B cell (primary cell): ENCODE results near the gene MEN1. TPM values are rescaled to one million over a fixed set of nuclear protein-coding genes. Genes with fewer than 3 reads are reported as not detected.

ENCODE experiments used
- ATAC-seq: fragments of 200-7000 bp; cut with Tn5 transposase; one replicate; pipeline ENCODE4 v1.10.0; 2021; ENCODE audit warnings: low read depth, mild to moderate bottlenecking, moderate number of reproducible peaks, moderate library complexity
- CTCF ChIA-PET: fragments of 350-600 bp; sonication (Branson Sonifier 250); formaldehyde crosslinking; loops from one replicate; lab custom pipeline; 2021; ENCODE audit warnings: antibody characterized with exemption, inconsistent platforms; lab: Charles Lee
- POLR2A ChIA-PET: fragments of 350-600 bp; sonication (Branson Sonifier 250); formaldehyde crosslinking; loops from one replicate; lab custom pipeline; 2021; ENCODE audit warnings: antibody characterized with exemption; lab: Charles Lee
- DNase-seq: peaks from one replicate; pipeline ENCODE4 v3.0.0; 2013
- H2AFZ ChIP-seq: 2 replicates; pipeline ENCODE4 v1.6.1; 2012; ENCODE audit warnings: mild to moderate bottlenecking, low read depth, low read length; ENCODE audit not compliant: insufficient read depth, poor library complexity, severe bottlenecking
- H3K27ac ChIP-seq, 2 donors: 1 replicate in 1 of 2; 2 replicates in 1 of 2; pipeline ENCODE4 v1.5.1; 2012 to 2013; ENCODE audit warnings: low read length in 2 of 2, mild to moderate bottlenecking in 2 of 2, moderate library complexity in 1 of 2
- H3K27me3 ChIP-seq, 4 experiments: fragments of 200-600 bp in 1 of 4; sonication (generic) in 1 of 4; replicated peaks in 1 of 4; 1 replicate in 2 of 4; 2 replicates in 2 of 4; pipeline versions ENCODE4 v1.6.1 to v1.7.0; 2013 to 2016; ENCODE audit warnings: low read length in 3 of 4, mild to moderate bottlenecking in 2 of 4, mixed read lengths in 1 of 4, moderate library complexity in 1 of 4; ENCODE audit not compliant: insufficient read depth in 4 of 4, control insufficient read depth in 3 of 4; ENCODE audit errors: control extremely low read depth in 1 of 4
- H3K36me3 ChIP-seq, 2 experiments: replicated peaks in 1 of 2; 1 replicate in 1 of 2; 2 replicates in 1 of 2; pipeline versions ENCODE4 v1.6.1 to v1.7.1; 2013; ENCODE audit warnings: low read length in 1 of 2; ENCODE audit not compliant: insufficient read depth in 2 of 2, control insufficient read depth in 1 of 2; ENCODE audit errors: control extremely low read depth in 1 of 2, extremely low read depth in 1 of 2
- H3K4me1 ChIP-seq, 2 donors: fragments of 200-600 bp in 1 of 2; sonication (generic) in 1 of 2; 1 replicate in 1 of 2; 2 replicates in 1 of 2; pipeline versions ENCODE4 v1.5.1 to v1.6.1; 2013 to 2017; ENCODE audit warnings: low read length in 2 of 2; ENCODE audit not compliant: control insufficient read depth in 2 of 2, insufficient read depth in 2 of 2
- H3K4me2 ChIP-seq: replicated peaks from 2 replicates; pipeline ENCODE3; 2012; ENCODE audit warnings: mild to moderate bottlenecking, low read depth, low read length; ENCODE audit not compliant: poor library complexity, severe bottlenecking
- H3K4me3 ChIP-seq, 5 experiments: fragments of 200-600 bp in 1 of 5; sonication (generic) in 1 of 5; 1 replicate in 3 of 5; 2 replicates in 2 of 5; pipeline versions ENCODE4 v1.5.1 to v1.7.0; 2011 to 2016; ENCODE audit warnings: low read length in 4 of 5, mild to moderate bottlenecking in 4 of 5, low read depth in 2 of 5, control low read depth in 1 of 5, moderate library complexity in 1 of 5; ENCODE audit not compliant: insufficient read depth in 1 of 5; ENCODE audit errors: control extremely low read depth in 1 of 5, extremely low read depth in 1 of 5
- H3K79me2 ChIP-seq: fragments of 200-600 bp; sonication (generic); one replicate; pipeline ENCODE4 v1.6.0; 2016; ENCODE audit warnings: low read length; ENCODE audit not compliant: control insufficient read depth, insufficient read depth
- H3K9ac ChIP-seq: fragments of 200-600 bp; sonication (generic); 2 replicates; pipeline ENCODE4 v1.6.1; 2017; ENCODE audit warnings: mild to moderate bottlenecking, low read length, moderate library complexity
- H3K9me3 ChIP-seq, 3 donors: one replicate each; pipeline versions ENCODE4 v1.6.1 to v1.7.1; 2013; ENCODE audit warnings: low read length in 2 of 3; ENCODE audit not compliant: control insufficient read depth in 2 of 3, insufficient read depth in 1 of 3; ENCODE audit errors: control extremely low read depth in 1 of 3
- H4K20me1 ChIP-seq: 2 replicates; pipeline ENCODE4 v1.6.0; 2012; ENCODE audit warnings: mild to moderate bottlenecking, low read length; ENCODE audit not compliant: insufficient read depth, control insufficient read depth, poor library complexity, severe bottlenecking
- H3K27ac Mint-ChIP-seq: one replicate; pipeline ENCODE4 v1.8.0; 2021; ENCODE audit warnings: mixed read lengths
- H3K27me3 Mint-ChIP-seq: one replicate; pipeline ENCODE4 v1.8.0; 2021; ENCODE audit warnings: mixed read lengths
- H3K4me1 Mint-ChIP-seq: one replicate; pipeline ENCODE4 v1.8.0; 2021; ENCODE audit warnings: mixed read lengths
- H3K4me3 Mint-ChIP-seq: one replicate; pipeline ENCODE4 v1.8.0; 2021; ENCODE audit warnings: mixed read lengths
- H3K9me3 Mint-ChIP-seq: one replicate; pipeline ENCODE4 v1.8.0; 2022; ENCODE audit warnings: mixed read lengths; ENCODE audit not compliant: insufficient read depth
- CTCF ChIP-seq: fragments of 200-600 bp; IDR thresholded peaks from one replicate; pipeline ENCODE4 v1.8.0; 2022; ENCODE audit warnings: antibody characterized with exemption, mild to moderate bottlenecking
- EZH2 ChIP-seq: IDR thresholded peaks from 2 replicates; pipeline ENCODE4 v1.6.1; 2012; ENCODE audit warnings: borderline replicate concordance, low read depth, mild to moderate bottlenecking, moderate library complexity, low read length; ENCODE audit not compliant: insufficient read depth, poor library complexity, severe bottlenecking
- WGBS: methylation state at CpG from one replicate; pipeline ENCODE4 v1.1.5; 2013; ENCODE audit warnings: missing lambda C conversion rate; ENCODE audit not compliant: insufficient coverage; 5-methylcytosine and 5-hydroxymethylcytosine counted together
- intact Hi-C: fragments of 100-400 bp; cut with micrococcal nuclease; formaldehyde crosslinking; loops from one replicate; pipeline ENCODE4 v1.10.0; 2022
- polyA plus RNA-seq: library from polyadenylated mRNA; depleted of rRNA; stranded (reverse); fragments of >200 nt; gene quantifications from 2 replicates; pipeline ENCODE4 v1.2.3, GENCODE V29; 2012
- total RNA-seq, 2 donors: library from RNA; stranded (reverse); fragments of 120-200 nt in 1 of 2; gene quantifications; 1 replicate in 1 of 2; 2 replicates in 1 of 2; pipeline versions ENCODE4 v1.2.3 to v1.2.4, GENCODE V29; 2013 to 2022

MEN1 gene
- total and polyA plus RNA-seq, 2 donors (not counting 1 experiment from before 2014, with no cell fraction given), result 48.2 to 68.5 TPM

DNA sequence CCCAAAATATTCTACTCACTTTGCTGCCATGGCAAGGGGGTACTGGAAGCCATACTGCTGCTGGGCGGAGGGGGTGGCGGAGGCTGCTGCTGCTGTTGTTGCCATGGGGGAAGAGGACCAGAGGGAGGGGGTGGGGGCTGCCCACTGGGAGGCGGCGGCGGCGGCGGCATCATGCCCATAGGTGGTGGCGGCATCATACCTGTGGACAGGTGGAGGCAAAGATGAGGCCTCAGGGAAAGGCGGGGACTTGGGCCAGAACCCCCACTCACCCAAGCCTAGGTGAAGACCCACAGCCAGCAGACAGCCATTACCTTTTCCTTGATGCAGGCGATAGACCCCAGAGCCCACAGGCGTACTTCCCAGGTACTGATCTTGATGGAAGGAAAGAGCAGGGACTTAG, 43.5 kb downstream of the MEN1 start:
- H3K9me3 ChIP-seq, result no peaks in the 10 kb centered on the region
- H3K4me1 Mint-ChIP-seq, result peaks cover 91% of the 10 kb centered on the region
- no peak overlapping the region for H3K4me3 ChIP-seq
- intact Hi-C loops, result loop anchor here (1.0 kb wide), 1 partner anchor 24 kb away; no protein-coding TSS in a partner anchor
- H2AFZ ChIP-seq, result no peak overlapping the region
- ChIA-PET CTCF (interaction anchor here (1.2 to 12.2 kb wide), 6 partner anchors 10 to 60 kb away, joined by 3 to 280 read pairs (median 5); partner anchors contain the start of genes RASGRP2 and SF1), POLR2A (interaction anchor here (1.2 to 2.5 kb wide), 3 partner anchors 9 to 22 kb away, joined by 3 to 10 read pairs (median 4); partner anchors contain the start of gene RASGRP2)
- no peaks in the 10 kb centered on the region for H3K9me3 Mint-ChIP-seq
- DNase-seq (no peak), ATAC-seq (no peak)
- H3K27me3 ChIP-seq, result no peaks in the 10 kb centered on the region
- peak overlapping the region; percentile 64 to 75 for H3K27ac ChIP-seq
- H4K20me1 ChIP-seq, result peaks cover 75% of the 10 kb centered on the region
- H3K4me2 ChIP-seq, result peak overlapping the region; percentile 54
- 97% methylated on average over 6 of the region's 11 CpGs for WGBS
- no peaks in the 10 kb centered on the region for H3K27me3 Mint-ChIP-seq
- H3K79me2 ChIP-seq, result peaks cover 60% of the 10 kb centered on the region
- peaks cover 85 to 99% of the 10 kb centered on the region in 2 donors for H3K4me1 ChIP-seq
- H3K4me3 Mint-ChIP-seq, result no peak overlapping the region
- peak overlapping the region; percentile 92 for H3K27ac Mint-ChIP-seq
- TF ChIP-seq CTCF, result no peak
- no peak overlapping the region for H3K9ac ChIP-seq
- peaks cover 9 to 89% of the 10 kb centered on the region in 2 experiments for H3K36me3 ChIP-seq

GRCh38 chr11:64765851-64766665, 44.3 kb downstream of the MEN1 start:
- Mint-ChIP-seq H3K4me3 (peak overlapping the region; percentile 74), H3K4me1 (peaks cover 88% of the 10 kb centered on the region), H3K27me3 (no peaks in the 10 kb centered on the region), H3K27ac (peak overlapping the region; percentile 76), H3K9me3 (no peaks in the 10 kb centered on the region)
- peaks cover 85 to 99% of the 10 kb centered on the region in 2 donors for H3K4me1 ChIP-seq
- no peaks in the 10 kb centered on the region for H3K27me3 ChIP-seq
- H2AFZ ChIP-seq, result no peak overlapping the region
- no peak overlapping the region for H3K4me2 ChIP-seq
- no peaks in the 10 kb centered on the region for H3K9me3 ChIP-seq
- WGBS, result 97% methylated on average over 20 of the region's 42 CpGs
- ChIA-PET CTCF (interaction anchor here (1.0 to 12.2 kb wide), 3 partner anchors 10 to 61 kb away, joined by 3 to 280 read pairs (median 3); partner anchors contain the start of gene RASGRP2), POLR2A (interaction anchor here (0.9 to 8.8 kb wide), 2 partner anchors 13 to 20 kb away, joined by 4 to 175 read pairs; partner anchors contain the start of genes RASGRP2 and SF1)
- intact Hi-C loops, result no loop called here
- no peak overlapping the region for H3K9ac ChIP-seq
- no peak overlapping the region for H3K27ac ChIP-seq
- H4K20me1 ChIP-seq, result peaks cover 67% of the 10 kb centered on the region
- ATAC-seq (no peak), DNase-seq (no peak)
- no peak overlapping the region for H3K4me3 ChIP-seq
- H3K36me3 ChIP-seq, result peaks cover 8 to 81% of the 10 kb centered on the region in 2 experiments
- TF ChIP-seq EZH2, result no peak
- no peak for TF ChIP-seq CTCF
- peaks cover 56% of the 10 kb centered on the region for H3K79me2 ChIP-seq
